Heart right ventricle (tissue), 16 donors: Measurements from ENCODE around the gene RPL7L1. TPM values are rescaled to one million over a fixed set of nuclear protein-coding genes. Genes with fewer than 3 reads are reported as not detected.
"Not testable (repeated sequence)": the region's sequence is repeated elsewhere in the genome, so short reads cannot be mapped to it uniquely, and the experiment has no call there.

Source experiments
- ATAC-seq, 8 donors: fragments of 200-7000 bp; cut with Tn5 transposase; one replicate each; pipeline ENCODE4 v1.9.1; 2020; ENCODE audit warnings: mild to moderate bottlenecking in 8 of 8, moderate library complexity in 8 of 8, moderate number of reproducible peaks in 1 of 8
- DNase-seq, 2 donors: peaks; one replicate each; pipeline ENCODE4 v3.0.0-alpha.2; 2020
- H3K27ac ChIP-seq, 10 donors: fragments of 200-600 bp; sonication (generic) in 2 of 10; one replicate each; pipeline versions ENCODE4 v1.5.0 to v1.8.0; 2020 to 2022; ENCODE audit warnings: mild to moderate bottlenecking in 3 of 10
- H3K27me3 ChIP-seq, 7 donors: fragments of 200-600 bp; one replicate each; pipeline ENCODE4 v1.8.0; 2021 to 2022; ENCODE audit warnings: mild to moderate bottlenecking in 2 of 7
- H3K36me3 ChIP-seq, 9 donors: fragments of 200-600 bp; sonication (generic) in 1 of 9; one replicate each; pipeline versions ENCODE4 v1.5.0 to v1.8.0; 2020 to 2022; ENCODE audit warnings: mild to moderate bottlenecking in 2 of 9
- H3K4me1 ChIP-seq, 9 donors: fragments of 200-600 bp; sonication (generic) in 1 of 9; one replicate each; pipeline versions ENCODE4 v1.5.0 to v1.8.0; 2020 to 2022; ENCODE audit warnings: mild to moderate bottlenecking in 4 of 9
- H3K4me3 ChIP-seq, 10 donors: fragments of 200-600 bp; sonication (generic) in 2 of 10; one replicate each; pipeline versions ENCODE4 v1.5.0 to v1.8.0; 2020 to 2022; ENCODE audit warnings: mild to moderate bottlenecking in 7 of 10, moderate library complexity in 2 of 10
- H3K9me3 ChIP-seq, 11 donors: fragments of 200-600 bp in 10 of 11; sonication (generic) in 2 of 11; one replicate each; pipeline versions ENCODE4 v1.5.0 to v1.8.0; 2013 to 2022; ENCODE audit warnings: mild to moderate bottlenecking in 2 of 11, control low read depth in 1 of 11, moderate library complexity in 1 of 11
- CTCF ChIP-seq, 9 donors: fragments of 200-600 bp; sonication (generic) in 2 of 9; IDR thresholded peaks; one replicate each; pipeline versions ENCODE4 v1.5.0 to v1.8.0; 2021 to 2022; ENCODE audit warnings: antibody characterized with exemption in 9 of 9, mild to moderate bottlenecking in 5 of 9, moderate library complexity in 1 of 9
- WGBS, 2 donors: extraction: QIAGEN DNeasy Blood & Tissue Kit; methylation state at CpG; one replicate each; pipeline ENCODE4 v1.1.7; 2013; ENCODE audit warnings: inconsistent platforms in 1 of 2; 5-methylcytosine and 5-hydroxymethylcytosine counted together
- intact Hi-C, 10 donors: fragments of 100-400 bp; cut with DNase I; formaldehyde crosslinking; loops; one replicate each; pipeline versions ENCODE4 v1.11.1 to v1.14.2; 2022
- polyA plus RNA-seq, 2 donors: library from polyadenylated mRNA; stranded (reverse); fragments of 200-250 nt; gene quantifications; one replicate each; pipeline ENCODE4 v1.2.3, GENCODE V29; 2013
- total RNA-seq, 10 donors: library from RNA; stranded (reverse); fragmentation: NEBNext Ultra II Directional in 3 of 10; extraction: Animal tissue kit (Norgen Biotek cat#: 25700) in 3 of 10; gene quantifications; one replicate each; pipeline versions ENCODE4 v1.2.1 to v1.2.4, GENCODE V29; 2021 to 2023
- donor health status: Arrhythmogenic right ventricular cardiomyopathy.
- donor health status: ischemic (EF 13 %, LVEDD 7.1; RV severe dilation, severe dysfunction).
- donor health status: healthy with polysubstance abuse.
- donor health status: DM: no; HTN: yes; CAD: no.
- donor health status: DM: no; HTN: no; CAD: no.
- donor health status: ischemic (EF 25% LVEDD 6.9; RV normal size, moderate dysfunction).
- donor health status: ischemic (EF 25% LVEDD 5.7; RV mildly dilated, moderate dysfunction).
- donor health status: healthy.
- donor health status: DM: yes; HTN: yes; CAD: no.
- donor health status: Ischemic cardiomyopathy.
- donor health status: ischemic (EF 35%, LVEDD 5.7; RV mildly dilated, moderate dysfunction).
- donor health status: nonischemic (EF 11% LVEDD 7.7; RV severe dilation, severe dysfunction).
- donor health status: DM: yes; HTN: yes; CAD: no.
- donor health status: PGD.
- donor health status: ischemic (EF 29% LVEDD 5.4; RV normal size, mild dysfunction).
- donor health status: nonischemic (EF 23%, LVEDD 6.1; RV moderate dilation, normal function).

The RPL7L1 gene
- total and polyA plus RNA-seq, 12 donors = 23.7 to 52.5 (median 44.7) TPM

GRCh38 chr6:42870145-42870936, 9.1 kb upstream of the RPL7L1 start:
- H3K4me3 ChIP-seq = no peak overlapping the region
- H3K36me3 ChIP-seq = peaks cover 0 to 52% (median 17%) of the 10 kb centered on the region in 9 donors
- no peak overlapping the region for H3K27ac ChIP-seq
- H3K27me3 ChIP-seq = no peaks in the 10 kb centered on the region
- 68 to 76% methylated on average over 2 of the region's 2 CpGs for WGBS, 2 donors
- no peak for TF ChIP-seq CTCF (IDR thresholded peaks at IDR 0.05)
- H3K4me1 ChIP-seq = no peaks in the 10 kb centered on the region
- H3K9me3 ChIP-seq = no peaks in the 10 kb centered on the region
- intact Hi-C loops = loop anchor here in 3 of 10 donors (5.0 to 10.0 kb wide), 2 partner anchors 143 to 146 kb away; partner anchors contain the start of gene PRPH2 (in 2 of the 3)
- ATAC-seq (no peak), DNase-seq (no peak)

- no peak for TF ChIP-seq CTCF (IDR thresholded peaks at IDR 0.05)
- DNase-seq (no peak), ATAC-seq (no peak)
- no peak overlapping the region for H3K27ac ChIP-seq
- H3K36me3 ChIP-seq = peaks cover 0 to 39% (median 7%) of the 10 kb centered on the region in 9 donors
- WGBS, 2 donors = 82% methylated on average over 3 of the region's 3 CpGs
- H3K4me3 ChIP-seq = no peak overlapping the region
- H3K9me3 ChIP-seq = no peaks in the 10 kb centered on the region
- peaks cover 0 to under 1% (median 0%) of the 10 kb centered on the region in 9 donors for H3K4me1 ChIP-seq
- H3K27me3 ChIP-seq = no peaks in the 10 kb centered on the region
- intact Hi-C loops = loop anchor here in 3 of 10 donors (5.0 to 10.0 kb wide), 2 partner anchors 144 to 147 kb away; partner anchors contain the start of gene PRPH2 (in 2 of the 3)
Observed at GRCh38 chr6:42871711-42872110, 7.7 kb upstream of the RPL7L1 start.

GRCh38 chr6:42873313-42873712, 6.1 kb upstream of the RPL7L1 start:
- DNase-seq (no peak), ATAC-seq (no peak)
- intact Hi-C loops = loop anchor here in 3 of 10 donors (5.0 to 10.0 kb wide), 2 partner anchors 146 to 149 kb away; partner anchors contain the start of gene PRPH2 (in 2 of the 3)
- H3K27ac ChIP-seq = no peak overlapping the region
- no peak for TF ChIP-seq CTCF (IDR thresholded peaks at IDR 0.05)
- H3K4me3 ChIP-seq = no peak overlapping the region
- peaks cover 0 to 23% (median 0%) of the 10 kb centered on the region in 9 donors for H3K36me3 ChIP-seq
- H3K9me3 ChIP-seq = no peaks in the 10 kb centered on the region
- H3K27me3 ChIP-seq = no peaks in the 10 kb centered on the region
- 66 to 81% methylated on average over 2 of the region's 2 CpGs for WGBS, 2 donors
- peaks cover 0 to 9% (median 0%) of the 10 kb centered on the region in 9 donors for H3K4me1 ChIP-seq

GRCh38 chr6:42877695-42878094, 1.7 kb upstream of the RPL7L1 start:
- Histone ChIP-seq H3K9me3 (no peaks in the 10 kb centered on the region), H3K4me1 (peaks cover 2 to 39% (median 26%) of the 10 kb centered on the region in 9 donors), H3K36me3 (peaks cover 0 to 22% (median 15%) of the 10 kb centered on the region in 9 donors), H3K27me3 (no peaks in the 10 kb centered on the region), H3K27ac (peak overlapping the region in 2 of 10 donors; percentile 44 to 51), H3K4me3 (no peak overlapping the region)
- no peak for ATAC-seq
- intact Hi-C loops = loop anchor here (1.0 to 10.0 kb wide), 12 partner anchors 93 to 661 kb away; partner anchors contain the start of genes TBCC (in 5 of the 10), PRPH2 (in 2 of the 10), BICRAL (in 1 of the 10) and MRPS10 (in 1 of the 10)
- 62 to 75% methylated on average over 3 of the region's 3 CpGs for WGBS, 2 donors
- no peak for DNase-seq
- TF ChIP-seq CTCF (IDR thresholded peaks at IDR 0.05) = no peak

GRCh38 chr6:42880240-42880817, 913 bp downstream of the RPL7L1 start:
- Histone ChIP-seq H3K27ac (peak overlapping the region; percentile 79 to 98 (median 94)), H3K36me3 (peaks cover 9 to 49% (median 41%) of the 10 kb centered on the region in 9 donors), H3K4me3 (peak overlapping the region; percentile 63 to 95 (median 74)), H3K4me1 (peaks cover 2 to 43% (median 26%) of the 10 kb centered on the region in 9 donors)
- H3K27me3 ChIP-seq, H3K9me3 ChIP-seq, DNase-seq, intact Hi-C loops, ATAC-seq: not testable (repeated sequence)
- WGBS, 2 donors = 12 to 13% methylated on average over 25 of the region's 25 CpGs

GRCh38 chr6:42880871-42881270, 1.5 kb downstream of the RPL7L1 start:
- Histone ChIP-seq H3K36me3 (peaks cover 9 to 54% (median 46%) of the 10 kb centered on the region in 9 donors), H3K4me1 (peaks cover 2 to 43% (median 26%) of the 10 kb centered on the region in 9 donors), H3K4me3 (peak overlapping the region in 9 of 10 donors; percentile 63 to 95 (median 76)), H3K27ac (peak overlapping the region in 7 of 10 donors; percentile 94 to 98 (median 94))
- H3K9me3 ChIP-seq, intact Hi-C loops, DNase-seq, H3K27me3 ChIP-seq, ATAC-seq: not testable (repeated sequence)
- 88 to 91% methylated on average over 12 of the region's 12 CpGs for WGBS, 2 donors
